ENCODE data around the gene DEFB114. TPM values are rescaled to one million over a fixed set of nuclear protein-coding genes. Genes with fewer than 3 reads are reported as not detected.

Gene DEFB114
- total RNA-seq, 1 donor = not detected

GRCh38 chr6:49912196-49912595 is 51.8 kb downstream of the DEFB114 start:
- no peak for DNase-seq (ENCODE audit: low read depth)
- no peak for TF ChIP-seq CTCF (IDR thresholded peaks at IDR 0.05; ENCODE audit: insufficient read depth, low read length)
- H3K4me3 ChIP-seq (ENCODE audit: low read depth, low read length) = no peak overlapping the region

GRCh38 chr6:49911252-49911651 is 52.7 kb downstream of the DEFB114 start:
- no peak overlapping the region for H3K4me3 ChIP-seq (ENCODE audit: low read depth, low read length)
- no peak for DNase-seq (ENCODE audit: low read depth)
- TF ChIP-seq CTCF (IDR thresholded peaks at IDR 0.05; ENCODE audit: insufficient read depth, low read length) = no peak

Other genes with a start within 250 kb of the DEFB114 start
- gene CRISP3, start 219.8 kb downstream of the DEFB114 start, total RNA-seq (ENCODE audit: low replicate concordance) = not detected in 2 replicates
- gene PGK2, start 176.9 kb downstream of the DEFB114 start, total RNA-seq (ENCODE audit: low replicate concordance) = not detected in 2 replicates
- not detected in 2 replicates for gene CRISP1, start 97.6 kb downstream of the DEFB114 start, total RNA-seq (ENCODE audit: low replicate concordance)
- gene DEFB113, start 5.5 kb upstream of the DEFB114 start, total RNA-seq (ENCODE audit: low replicate concordance) = not detected in 2 replicates
- gene DEFB110, start 57.8 kb upstream of the DEFB114 start, total RNA-seq (ENCODE audit: low replicate concordance) = not detected in 2 replicates
- gene DEFB112, start 85.8 kb upstream of the DEFB114 start, total RNA-seq (ENCODE audit: low replicate concordance) = not detected in 2 replicates

Data from fibroblast of the aortic adventitia (primary cell).